HEK293T (cell line): ENCODE results near the gene CDK5.

Experiments
- BHLHE40 ChIP-seq: fragments of 450-650 bp; IDR thresholded peaks from 2 replicates; pipeline ENCODE4 v1.6.1; 2016; ENCODE audit warnings: mild to moderate bottlenecking, moderate library complexity, borderline replicate concordance
- ELF4 ChIP-seq: fragments of 450-650 bp; IDR thresholded peaks from 2 replicates; pipeline ENCODE4 v1.6.1; 2017; ENCODE audit warnings: antibody characterized with exemption
- LEF1 ChIP-seq: fragments of 450-650 bp; IDR thresholded peaks from 2 replicates; pipeline ENCODE4 v1.6.1; 2017; ENCODE audit warnings: mild to moderate bottlenecking, borderline replicate concordance
- SP1 ChIP-seq: fragments of 450-650 bp; IDR thresholded peaks from 2 replicates; pipeline ENCODE4 v1.6.1; 2017
- TARDBP ChIP-seq: fragments of 450-650 bp; IDR thresholded peaks from 2 replicates; pipeline ENCODE4 v1.6.1; 2016

DNA sequence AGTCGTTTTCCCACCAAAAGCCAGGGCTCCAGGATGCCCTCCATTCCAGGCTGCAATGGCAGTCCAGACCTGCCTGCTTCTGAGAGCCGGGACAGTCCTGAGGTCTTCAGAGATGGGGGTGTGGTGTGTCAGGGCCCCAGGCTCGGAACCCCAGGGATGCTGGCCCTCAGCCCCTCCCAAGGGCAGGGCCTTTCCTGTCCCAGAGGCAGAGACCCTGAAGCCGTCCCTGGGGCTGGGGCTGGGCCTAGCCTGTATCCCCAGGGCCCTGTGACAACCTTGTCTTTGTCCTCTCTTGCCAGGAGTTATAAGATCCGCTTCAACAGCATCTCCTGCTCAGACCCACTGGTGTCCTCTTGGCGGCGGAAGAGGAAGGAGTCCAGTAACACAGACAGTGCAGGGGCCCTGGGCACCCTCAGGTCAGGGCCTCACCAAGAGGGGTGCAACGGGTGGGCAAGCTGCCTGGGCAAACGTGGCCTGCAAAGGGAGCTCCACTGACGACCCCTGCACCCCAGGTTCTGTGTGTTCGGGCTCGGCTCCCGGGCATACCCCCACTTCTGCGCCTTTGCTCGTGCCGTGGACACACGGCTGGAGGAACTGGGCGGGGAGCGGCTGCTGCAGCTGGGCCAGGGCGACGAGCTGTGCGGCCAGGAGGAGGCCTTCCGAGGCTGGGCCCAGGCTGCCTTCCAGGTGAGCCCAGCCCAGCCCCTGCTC lies 51.0 kb downstream of the CDK5 start:
- no peak for TF ChIP-seq TARDBP
- TF ChIP-seq SP1 = no peak
- no peak for TF ChIP-seq ELF4
- no peak for TF ChIP-seq LEF1
- no peak for TF ChIP-seq BHLHE40
